ENCODE measurements around the gene KCNQ2. TPM values are rescaled to one million over a fixed set of nuclear protein-coding genes. Genes with fewer than 3 reads are reported as not detected.

The KCNQ2 gene
- total and polyA plus RNA-seq, 10 donors: 0.13 to 3.5 (median 0.45) TPM; not detected in 2

- no peak for DNase-seq
- no peak overlapping the region for H3K4me3 ChIP-seq
- peaks cover 0 to 18% (median 3%) of the 10 kb centered on the region in 6 donors for H3K4me1 ChIP-seq
- peaks cover 6 to 92% (median 57%) of the 10 kb centered on the region in 7 donors for H3K27me3 ChIP-seq (replicated peaks in 1 of 7)
- 49 to 58% (median 55%) methylated on average over 10 to 14 of the region's 14 CpGs for WGBS, 5 donors
- intact Hi-C loops (cut with DNase I; ENCODE audit: low total_unique reads): no loop called here
- no peak for TF ChIP-seq POLR2A (IDR thresholded peaks at IDR 0.05)
- TF ChIP-seq, protein P1, sequence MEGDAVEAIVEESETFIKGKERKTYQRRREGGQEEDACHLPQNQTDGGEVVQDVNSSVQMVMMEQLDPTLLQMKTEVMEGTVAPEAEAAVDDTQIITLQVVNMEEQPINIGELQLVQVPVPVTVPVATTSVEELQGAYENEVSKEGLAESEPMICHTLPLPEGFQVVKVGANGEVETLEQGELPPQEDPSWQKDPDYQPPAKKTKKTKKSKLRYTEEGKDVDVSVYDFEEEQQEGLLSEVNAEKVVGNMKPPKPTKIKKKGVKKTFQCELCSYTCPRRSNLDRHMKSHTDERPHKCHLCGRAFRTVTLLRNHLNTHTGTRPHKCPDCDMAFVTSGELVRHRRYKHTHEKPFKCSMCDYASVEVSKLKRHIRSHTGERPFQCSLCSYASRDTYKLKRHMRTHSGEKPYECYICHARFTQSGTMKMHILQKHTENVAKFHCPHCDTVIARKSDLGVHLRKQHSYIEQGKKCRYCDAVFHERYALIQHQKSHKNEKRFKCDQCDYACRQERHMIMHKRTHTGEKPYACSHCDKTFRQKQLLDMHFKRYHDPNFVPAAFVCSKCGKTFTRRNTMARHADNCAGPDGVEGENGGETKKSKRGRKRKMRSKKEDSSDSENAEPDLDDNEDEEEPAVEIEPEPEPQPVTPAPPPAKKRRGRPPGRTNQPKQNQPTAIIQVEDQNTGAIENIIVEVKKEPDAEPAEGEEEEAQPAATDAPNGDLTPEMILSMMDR (IDR thresholded peaks at IDR 0.05 in 8 of 11, conservative IDR thresholded peaks at IDR 0.05 in 3 of 11): no peak
- no peak for TF ChIP-seq POLR2AphosphoS5 (IDR thresholded peaks at IDR 0.05)
- peaks cover 0 to 6% (median 0%) of the 10 kb centered on the region in 8 donors for H3K9me3 ChIP-seq
- H3K36me3 ChIP-seq: no peaks in the 10 kb centered on the region
- H3K27ac ChIP-seq: no peak overlapping the region
Observed at GRCh38 chr20:63487116-63487764, 14.8 kb upstream of the KCNQ2 start.

GRCh38 chr20:63486300-63486855 is 13.9 kb upstream of the KCNQ2 start:
- TF ChIP-seq, protein P1 (IDR thresholded peaks at IDR 0.05 in 8 of 11, conservative IDR thresholded peaks at IDR 0.05 in 3 of 11): no peak
- no peak for TF ChIP-seq POLR2A (IDR thresholded peaks at IDR 0.05)
- TF ChIP-seq POLR2AphosphoS5 (IDR thresholded peaks at IDR 0.05): no peak
- 89 to 96% (median 93%) methylated on average over 9 to 17 of the region's 17 CpGs for WGBS, 5 donors
- intact Hi-C loops (cut with DNase I; ENCODE audit: low total_unique reads): no loop called here
- no peak overlapping the region for H3K4me3 ChIP-seq
- H3K36me3 ChIP-seq: no peaks in the 10 kb centered on the region
- peaks cover 6 to 99% (median 64%) of the 10 kb centered on the region in 7 donors for H3K27me3 ChIP-seq (replicated peaks in 1 of 7)
- peaks cover 0 to 6% (median 0%) of the 10 kb centered on the region in 8 donors for H3K9me3 ChIP-seq
- H3K27ac ChIP-seq: no peak overlapping the region
- DNase-seq: no peak
- peaks cover 0 to 18% (median 3%) of the 10 kb centered on the region in 6 donors for H3K4me1 ChIP-seq

- Histone ChIP-seq H3K27ac (no peak overlapping the region), H3K4me3 (no peak overlapping the region), H3K27me3 (replicated peaks in 1 of 7) (peaks cover 6 to 99% (median 61%) of the 10 kb centered on the region in 7 donors), H3K9me3 (peaks cover 0 to 6% (median 0%) of the 10 kb centered on the region in 8 donors), H3K4me1 (peaks cover 0 to 18% (median 3%) of the 10 kb centered on the region in 6 donors), H3K36me3 (no peaks in the 10 kb centered on the region)
- intact Hi-C loops (cut with DNase I; ENCODE audit: low total_unique reads): no loop called here
- DNase-seq: no peak
- WGBS, 5 donors: 61 to 72% (median 68%) methylated on average over 4 to 18 of the region's 18 CpGs
- TF ChIP-seq, protein P1 (IDR thresholded peaks at IDR 0.05 in 8 of 11, conservative IDR thresholded peaks at IDR 0.05 in 3 of 11): no peak
- TF ChIP-seq POLR2AphosphoS5 (IDR thresholded peaks at IDR 0.05) (no peak), POLR2A (IDR thresholded peaks at IDR 0.05) (no peak)
Observed at GRCh38 chr20:63484651-63485403, 12.4 kb upstream of the KCNQ2 start.

GRCh38 chr20:63484236-63484635 is 11.8 kb upstream of the KCNQ2 start:
- no peak for DNase-seq
- WGBS, 5 donors: 46 to 57% (median 51%) methylated on average over 17 of the region's 17 CpGs
- no peak overlapping the region for H3K27ac ChIP-seq

More at GRCh38 chr20:63484236-63484635, 11.8 kb upstream of the KCNQ2 start:
- H3K27me3 ChIP-seq (replicated peaks in 1 of 7): peaks cover 6 to 99% (median 63%) of the 10 kb centered on the region in 7 donors
- intact Hi-C loops (cut with DNase I; ENCODE audit: low total_unique reads): no loop called here
- H3K4me3 ChIP-seq: no peak overlapping the region
- H3K9me3 ChIP-seq: peaks cover 0 to 6% (median 0%) of the 10 kb centered on the region in 8 donors
- peaks cover 0 to 18% (median 3%) of the 10 kb centered on the region in 6 donors for H3K4me1 ChIP-seq
- H3K36me3 ChIP-seq: no peaks in the 10 kb centered on the region
- no peak for TF ChIP-seq POLR2AphosphoS5 (IDR thresholded peaks at IDR 0.05)
- no peak for TF ChIP-seq POLR2A (IDR thresholded peaks at IDR 0.05)
- TF ChIP-seq, protein P1 (IDR thresholded peaks at IDR 0.05 in 8 of 11, conservative IDR thresholded peaks at IDR 0.05 in 3 of 11): no peak

Data from spleen (tissue), 11 donors.